Coronary artery (tissue), 2 donors: ENCODE data around the gene IL2RG.

Source experiments
- DNase-seq: peaks from one replicate; pipeline ENCODE4 v3.0.0-alpha.2; 2017; ENCODE audit warnings: low spot score
- H3K27ac ChIP-seq, 2 donors: fragments of 200-600 bp; sonication (generic); one replicate each; pipeline ENCODE4 v1.5.1; 2016 to 2019
- H3K4me3 ChIP-seq: fragments of 200-600 bp; sonication (generic); 2 replicates; pipeline ENCODE4 v1.5.1; 2016; ENCODE audit warnings: mild to moderate bottlenecking, moderate library complexity
- CTCF ChIP-seq: fragments of 200-600 bp; sonication (generic); IDR thresholded peaks from one replicate; pipeline ENCODE4 v1.5.1; 2019; ENCODE audit warnings: antibody characterized with exemption

Gene IL2RG

DNA sequence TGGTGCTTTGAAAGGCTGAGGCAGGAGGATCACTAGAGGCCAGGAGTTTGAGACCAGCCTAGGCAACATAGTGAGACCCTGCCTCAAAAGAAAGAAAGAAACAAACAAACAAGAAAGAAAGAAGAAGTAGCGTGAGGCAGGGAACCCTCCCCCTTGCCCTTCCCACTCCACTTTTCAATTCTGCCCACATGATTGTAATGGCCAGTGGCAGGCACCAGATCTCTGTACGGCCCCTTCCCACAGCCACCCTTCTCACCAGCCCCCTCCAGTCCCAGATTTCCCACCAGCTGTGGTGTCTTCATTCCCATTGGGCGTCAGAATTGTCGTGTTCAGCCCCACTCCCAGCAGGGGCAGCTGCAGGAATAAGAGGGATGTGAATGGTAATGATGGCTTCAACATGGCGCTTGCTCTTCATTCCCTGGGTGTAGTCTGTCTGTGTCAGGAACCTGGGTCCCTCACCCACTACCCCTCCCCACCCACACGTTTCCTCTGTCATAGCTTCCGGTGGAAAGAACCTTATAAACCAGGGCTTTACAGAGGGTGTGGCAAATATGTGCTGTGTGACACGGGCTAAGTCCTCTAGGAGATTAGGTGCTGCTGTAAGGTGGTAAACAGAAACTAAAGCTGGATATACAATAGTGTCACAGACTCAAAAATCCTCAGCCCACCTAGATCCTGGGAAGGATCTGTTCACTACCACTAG is at the start of gene IL2RG:
TSS of gene IL2RG (minus strand) at position 437 of the 703 bp plus-strand sequence. CDS start at position 399, 38 bp downstream.
- no peak within 1 kb of the TSS for H3K4me3 ChIP-seq
- no peak for DNase-seq
- no peak for TF ChIP-seq CTCF
- no peak within 1 kb of the TSS for H3K27ac ChIP-seq

- H3K4me3 ChIP-seq, result no peak overlapping the region
- DNase-seq, result no peak
- H3K27ac ChIP-seq, result no peak overlapping the region
- TF ChIP-seq CTCF, result no peak
Measured at GRCh38 chrX:71160475-71160874, 49.1 kb upstream of the IL2RG start.

DNA sequence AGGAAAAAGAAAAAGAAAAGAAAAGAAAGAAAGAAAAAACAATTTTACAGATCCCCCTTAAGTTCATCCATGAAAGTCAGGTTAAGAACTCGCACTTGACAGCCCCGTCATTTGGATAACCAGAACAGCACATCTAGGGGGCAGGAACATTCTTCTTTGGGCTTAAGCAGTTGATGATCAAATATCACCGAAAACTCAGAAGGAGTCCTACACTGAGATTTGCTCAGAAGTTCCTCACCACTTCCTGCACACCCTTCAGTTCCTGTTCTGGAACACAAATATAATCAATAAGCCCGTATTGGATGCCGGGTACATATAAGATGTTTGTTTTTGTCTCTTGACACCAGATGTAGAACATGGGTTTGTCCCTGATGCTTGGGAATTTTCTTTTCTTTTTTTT is 48.0 kb upstream of the IL2RG start:
- no peak overlapping the region for H3K27ac ChIP-seq
- no peak for DNase-seq
- no peak for TF ChIP-seq CTCF
- no peak overlapping the region for H3K4me3 ChIP-seq

- DNase-seq, result no peak
- Histone ChIP-seq H3K27ac (no peak overlapping the region), H3K4me3 (no peak overlapping the region)
- no peak for TF ChIP-seq CTCF
Measured at GRCh38 chrX:71158603-71159002, 47.2 kb upstream of the IL2RG start.

GRCh38 chrX:71154641-71155040 is 43.3 kb upstream of the IL2RG start:
- no peak for DNase-seq
- Histone ChIP-seq H3K27ac (no peak overlapping the region), H3K4me3 (no peak overlapping the region)
- TF ChIP-seq CTCF, result no peak

- Histone ChIP-seq H3K4me3 (no peak overlapping the region), H3K27ac (no peak overlapping the region)
- TF ChIP-seq CTCF, result no peak
- DNase-seq, result no peak
Measured at GRCh38 chrX:71154196-71154595, 42.8 kb upstream of the IL2RG start.

- H3K27ac ChIP-seq, result no peak overlapping the region
- TF ChIP-seq CTCF, result no peak
- DNase-seq, result no peak
- no peak overlapping the region for H3K4me3 ChIP-seq
Measured at GRCh38 chrX:71151366-71151765, 40.0 kb upstream of the IL2RG start.
